Measurements from ENCODE around the gene KPRP. TPM values are rescaled to one million over a fixed set of nuclear protein-coding genes. Genes with fewer than 3 reads are reported as not detected.

Gene KPRP
- total and polyA plus RNA-seq, 7 donors: 0.17 TPM; not detected in 6

- TF ChIP-seq, protein P1, sequence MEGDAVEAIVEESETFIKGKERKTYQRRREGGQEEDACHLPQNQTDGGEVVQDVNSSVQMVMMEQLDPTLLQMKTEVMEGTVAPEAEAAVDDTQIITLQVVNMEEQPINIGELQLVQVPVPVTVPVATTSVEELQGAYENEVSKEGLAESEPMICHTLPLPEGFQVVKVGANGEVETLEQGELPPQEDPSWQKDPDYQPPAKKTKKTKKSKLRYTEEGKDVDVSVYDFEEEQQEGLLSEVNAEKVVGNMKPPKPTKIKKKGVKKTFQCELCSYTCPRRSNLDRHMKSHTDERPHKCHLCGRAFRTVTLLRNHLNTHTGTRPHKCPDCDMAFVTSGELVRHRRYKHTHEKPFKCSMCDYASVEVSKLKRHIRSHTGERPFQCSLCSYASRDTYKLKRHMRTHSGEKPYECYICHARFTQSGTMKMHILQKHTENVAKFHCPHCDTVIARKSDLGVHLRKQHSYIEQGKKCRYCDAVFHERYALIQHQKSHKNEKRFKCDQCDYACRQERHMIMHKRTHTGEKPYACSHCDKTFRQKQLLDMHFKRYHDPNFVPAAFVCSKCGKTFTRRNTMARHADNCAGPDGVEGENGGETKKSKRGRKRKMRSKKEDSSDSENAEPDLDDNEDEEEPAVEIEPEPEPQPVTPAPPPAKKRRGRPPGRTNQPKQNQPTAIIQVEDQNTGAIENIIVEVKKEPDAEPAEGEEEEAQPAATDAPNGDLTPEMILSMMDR (IDR thresholded peaks at IDR 0.05): no peak
- H3K4me1 ChIP-seq: no peaks in the 10 kb centered on the region
- H3K9me3 ChIP-seq: no peaks in the 10 kb centered on the region
- no peaks in the 10 kb centered on the region for H3K36me3 ChIP-seq (ENCODE audit: insufficient read depth in 1 of 2, low read depth in 1 of 2)
- 81 to 88% (median 84%) methylated on average over 4 of the region's 4 CpGs for WGBS, 3 donors
- ATAC-seq (no peak), DNase-seq (no peak)
- H3K27ac ChIP-seq: no peak overlapping the region
- no peak overlapping the region for H3K4me3 ChIP-seq
- no peaks in the 10 kb centered on the region for H3K27me3 ChIP-seq (ENCODE audit: insufficient read depth in 3 of 3, low read length in 2 of 3)
- intact Hi-C loops (cut with DNase I): no loop called here
Measured at GRCh38 chr1:152758636-152759035, 811 bp downstream of the KPRP start.

- intact Hi-C loops (cut with DNase I): no loop called here
- no peak for DNase-seq
- 78 to 82% (median 81%) methylated on average over 8 of the region's 8 CpGs for WGBS, 3 donors
- ATAC-seq: no peak
- Histone ChIP-seq H3K4me1 (no peaks in the 10 kb centered on the region), H3K36me3 (ENCODE audit: insufficient read depth in 1 of 2, low read depth in 1 of 2) (no peaks in the 10 kb centered on the region), H3K27ac (no peak overlapping the region), H3K4me3 (no peak overlapping the region), H3K27me3 (ENCODE audit: insufficient read depth in 3 of 3, low read length in 2 of 3) (no peaks in the 10 kb centered on the region), H3K9me3 (no peaks in the 10 kb centered on the region)
- TF ChIP-seq, protein P1 (IDR thresholded peaks at IDR 0.05): no peak
Measured at GRCh38 chr1:152759453-152760173, 1.8 kb downstream of the KPRP start.

GRCh38 chr1:152760551-152761190 is 2.8 kb downstream of the KPRP start:
- H3K27ac ChIP-seq: no peak overlapping the region
- no peaks in the 10 kb centered on the region for H3K36me3 ChIP-seq (ENCODE audit: insufficient read depth in 1 of 2, low read depth in 1 of 2)
- ATAC-seq: no peak
- no peak for DNase-seq
- H3K4me3 ChIP-seq: no peak overlapping the region
- H3K4me1 ChIP-seq: no peaks in the 10 kb centered on the region
- 87 to 90% (median 88%) methylated on average over 31 of the region's 31 CpGs for WGBS, 3 donors
- intact Hi-C loops (cut with DNase I): no loop called here
- H3K9me3 ChIP-seq: no peaks in the 10 kb centered on the region
- TF ChIP-seq, protein P1 (IDR thresholded peaks at IDR 0.05): no peak
- H3K27me3 ChIP-seq (ENCODE audit: insufficient read depth in 3 of 3, low read length in 2 of 3): no peaks in the 10 kb centered on the region

DNA sequence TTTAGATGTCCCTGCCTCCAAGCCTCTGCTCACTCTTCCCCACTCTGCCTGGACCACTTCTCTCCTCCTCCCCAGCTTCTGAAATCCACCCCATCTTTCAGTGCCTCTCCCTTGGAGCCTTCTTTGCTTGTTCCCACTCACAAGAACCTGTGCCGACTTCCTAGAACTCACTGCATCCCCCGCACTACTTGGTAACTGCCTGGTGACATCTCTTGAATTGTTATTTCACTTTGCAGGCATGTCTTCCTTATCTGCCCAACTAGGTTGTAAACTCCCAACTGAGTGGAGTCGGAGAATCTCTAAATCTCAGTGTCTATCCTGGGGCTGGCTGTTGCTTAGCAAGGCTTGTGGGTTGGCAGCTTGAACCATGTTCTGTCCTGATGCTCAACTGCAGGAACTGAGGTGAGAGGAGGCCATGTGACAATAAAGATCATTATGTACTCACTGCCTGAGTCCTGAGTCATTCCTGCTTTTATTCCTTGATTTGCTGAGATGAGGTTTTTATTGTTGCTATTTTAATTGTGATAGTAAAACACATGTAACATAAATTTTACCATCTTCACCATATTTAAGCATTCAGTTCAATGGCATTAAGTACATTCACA is 3.9 kb downstream of the KPRP start:
- H3K36me3 ChIP-seq (ENCODE audit: insufficient read depth in 1 of 2, low read depth in 1 of 2): no peaks in the 10 kb centered on the region
- H3K27me3 ChIP-seq (ENCODE audit: insufficient read depth in 3 of 3, low read length in 2 of 3): peaks cover 0 to 2% (median 0%) of the 10 kb centered on the region in 3 donors
- 81 to 86% (median 82%) methylated on average over 3 of the region's 3 CpGs for WGBS, 3 donors
- no peak overlapping the region for H3K27ac ChIP-seq
- no peaks in the 10 kb centered on the region for H3K9me3 ChIP-seq
- ATAC-seq: no peak
- intact Hi-C loops (cut with DNase I): no loop called here
- no peak overlapping the region for H3K4me3 ChIP-seq
- no peaks in the 10 kb centered on the region for H3K4me1 ChIP-seq
- DNase-seq: no peak
- TF ChIP-seq, protein P1 (IDR thresholded peaks at IDR 0.05): no peak

Data from psoas muscle (tissue), 8 donors.